Testis (tissue), 2 donors: Measurements from ENCODE around the gene NR2F2.

Experiments used
- POLR2A ChIP-seq: fragments of 450-650 bp; IDR thresholded peaks from one replicate; pipeline ENCODE4 v1.6.1; 2017; ENCODE audit warnings: antibody characterized with exemption, mild to moderate bottlenecking, moderate library complexity
- TF ChIP-seq, protein P1 (sequence below), 3 experiments: fragments of 450-650 bp in 2 of 3; fragments of 200-600 bp in 1 of 3; sonication (generic) in 1 of 3; IDR thresholded peaks; one replicate each; pipeline ENCODE4 v1.5.1; 2016 to 2019; ENCODE audit warnings: antibody characterized with exemption in 3 of 3, mild to moderate bottlenecking in 2 of 3, moderate library complexity in 1 of 3

- TF ChIP-seq, protein P1, sequence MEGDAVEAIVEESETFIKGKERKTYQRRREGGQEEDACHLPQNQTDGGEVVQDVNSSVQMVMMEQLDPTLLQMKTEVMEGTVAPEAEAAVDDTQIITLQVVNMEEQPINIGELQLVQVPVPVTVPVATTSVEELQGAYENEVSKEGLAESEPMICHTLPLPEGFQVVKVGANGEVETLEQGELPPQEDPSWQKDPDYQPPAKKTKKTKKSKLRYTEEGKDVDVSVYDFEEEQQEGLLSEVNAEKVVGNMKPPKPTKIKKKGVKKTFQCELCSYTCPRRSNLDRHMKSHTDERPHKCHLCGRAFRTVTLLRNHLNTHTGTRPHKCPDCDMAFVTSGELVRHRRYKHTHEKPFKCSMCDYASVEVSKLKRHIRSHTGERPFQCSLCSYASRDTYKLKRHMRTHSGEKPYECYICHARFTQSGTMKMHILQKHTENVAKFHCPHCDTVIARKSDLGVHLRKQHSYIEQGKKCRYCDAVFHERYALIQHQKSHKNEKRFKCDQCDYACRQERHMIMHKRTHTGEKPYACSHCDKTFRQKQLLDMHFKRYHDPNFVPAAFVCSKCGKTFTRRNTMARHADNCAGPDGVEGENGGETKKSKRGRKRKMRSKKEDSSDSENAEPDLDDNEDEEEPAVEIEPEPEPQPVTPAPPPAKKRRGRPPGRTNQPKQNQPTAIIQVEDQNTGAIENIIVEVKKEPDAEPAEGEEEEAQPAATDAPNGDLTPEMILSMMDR (IDR thresholded peaks at IDR 0.05) = no peak
- no peak for TF ChIP-seq POLR2A
Measured at GRCh38 chr15:96388673-96389072, 58.2 kb downstream of the NR2F2 start.
